Endothelial cell of umbilical vein (primary cell): Measurements from ENCODE around the gene TBC1D21. TPM values are rescaled to one million over a fixed set of nuclear protein-coding genes. Genes with fewer than 3 reads are reported as not detected.

Experiments
- BruUV-seq: library from RNA; stranded (reverse); fragments of 400-500 nt; replicated peaks from 2 replicates; lab custom pipeline; 2021; lab: Mats Ljungman, UMichigan
- CTCF ChIA-PET: fragments of 300-600, 350-600 bp; sonication (Branson Sonifier 250); formaldehyde crosslinking; loops from one replicate; lab custom pipeline; 2021; ENCODE audit warnings: antibody characterized with exemption, inconsistent platforms; lab: Charles Lee
- POLR2A ChIA-PET: fragments of 300-600, 350-600 bp; sonication (Branson Sonifier 250); formaldehyde crosslinking; loops from one replicate; lab custom pipeline; 2021; ENCODE audit warnings: antibody characterized with exemption, inconsistent platforms; lab: Charles Lee
- DNase-seq: peaks from one replicate; pipeline ENCODE4 v3.0.0-alpha.2; 2011; ENCODE audit warnings: low read depth, low spot score
- FAIRE-seq: peaks from 2 replicates; lab custom pipeline; 2011; peaks lifted over from hg19 to GRCh38; lab: Jason Lieb, UNC
- H2AFZ ChIP-seq: 2 replicates; pipeline ENCODE4 v1.6.0; 2012; ENCODE audit warnings: low read depth, low read length, control low read depth, inconsistent platforms
- H3K27ac ChIP-seq: 2 replicates; pipeline ENCODE4 v1.5.1; 2011; ENCODE audit warnings: low read depth, mild to moderate bottlenecking, control low read depth, low read length, moderate library complexity; ENCODE audit not compliant: insufficient read depth
- H3K27me3 ChIP-seq, 2 experiments: 2 replicates each; pipeline versions ENCODE4 v1.6.0 to v1.6.1; 2011; ENCODE audit warnings: low read length in 2 of 2, mixed read lengths in 1 of 2; ENCODE audit not compliant: control insufficient read depth in 2 of 2, insufficient read depth in 2 of 2
- H3K36me3 ChIP-seq, 2 experiments: 2 replicates in 1 of 2; 3 replicates in 1 of 2; pipeline ENCODE4 v1.5.1; 2011; ENCODE audit warnings: low read length in 2 of 2, mild to moderate bottlenecking in 1 of 2, moderate library complexity in 1 of 2; ENCODE audit not compliant: control insufficient read depth in 2 of 2, insufficient read depth in 2 of 2; ENCODE audit errors: extremely low read depth in 1 of 2
- H3K4me1 ChIP-seq: 3 replicates; pipeline ENCODE4 v1.5.1; 2011; ENCODE audit warnings: mild to moderate bottlenecking, low read length; ENCODE audit not compliant: control insufficient read depth, insufficient read depth; ENCODE audit errors: extremely low read depth
- H3K4me2 ChIP-seq: 2 replicates; pipeline ENCODE4 v1.6.1; 2011; ENCODE audit warnings: low read length, control low read depth, mixed read lengths; ENCODE audit not compliant: insufficient read depth
- H3K4me3 ChIP-seq, 3 experiments: fragments of 200-600 bp in 1 of 3; sonication (generic), shearing (Covaris generic) in 1 of 3; replicated peaks in 1 of 3; 2 replicates each; pipeline ENCODE4 v1.5.1; 2011 to 2016; ENCODE audit warnings: control low read depth in 3 of 3, low read length in 3 of 3, mild to moderate bottlenecking in 2 of 3, inconsistent platforms in 1 of 3, low read depth in 1 of 3, moderate library complexity in 1 of 3; ENCODE audit not compliant: insufficient read depth in 1 of 3
- H3K79me2 ChIP-seq: 2 replicates; pipeline ENCODE4 v1.6.0; 2012; ENCODE audit warnings: low read length, inconsistent platforms; ENCODE audit not compliant: control insufficient read depth, insufficient read depth
- H3K9ac ChIP-seq: replicated peaks from 2 replicates; pipeline ENCODE3; 2011; ENCODE audit warnings: low read length, control low read depth; ENCODE audit not compliant: insufficient read depth; ENCODE audit errors: extremely low read depth
- H3K9me1 ChIP-seq: replicated peaks from 3 replicates; pipeline ENCODE4 v1.6.0; 2011; ENCODE audit warnings: mild to moderate bottlenecking, low read length; ENCODE audit not compliant: control insufficient read depth, insufficient read depth; ENCODE audit errors: extremely low read depth
- H3K9me3 ChIP-seq: replicated peaks from 2 replicates; pipeline ENCODE4 v1.5.1; 2012; ENCODE audit warnings: low read length, inconsistent platforms; ENCODE audit not compliant: control insufficient read depth, insufficient read depth
- H4K20me1 ChIP-seq: replicated peaks from 2 replicates; pipeline ENCODE3; 2011; ENCODE audit warnings: mild to moderate bottlenecking, low read length; ENCODE audit not compliant: control insufficient read depth, insufficient read depth; ENCODE audit errors: extremely low read depth
- EZH2 ChIP-seq: IDR thresholded peaks from 2 replicates; pipeline ENCODE4 v1.6.1; 2012; ENCODE audit warnings: borderline replicate concordance, low read depth, mild to moderate bottlenecking, moderate library complexity, low read length, inconsistent platforms; ENCODE audit not compliant: severe bottlenecking
- FOS ChIP-seq: IDR thresholded peaks from 2 replicates; pipeline ENCODE4 v1.6.1; 2011; ENCODE audit warnings: mild to moderate bottlenecking, low read length, moderate library complexity, borderline replicate concordance; ENCODE audit not compliant: insufficient read depth
- GATA2 ChIP-seq: IDR thresholded peaks from 2 replicates; pipeline ENCODE4 v1.7.0; 2011; ENCODE audit warnings: low read depth, mild to moderate bottlenecking, moderate library complexity, mixed read lengths, low read length; ENCODE audit not compliant: insufficient read length, insufficient read depth
- JUN ChIP-seq: IDR thresholded peaks from 2 replicates; pipeline ENCODE4 v1.6.1; 2011; ENCODE audit warnings: borderline replicate concordance, low read depth; ENCODE audit not compliant: insufficient read length, insufficient read depth
- MYC ChIP-seq: IDR thresholded peaks from one replicate; pipeline ENCODE4 v1.6.1; 2011; ENCODE audit warnings: mild to moderate bottlenecking, low read depth, low read length
- POLR2A ChIP-seq: IDR thresholded peaks from 2 replicates; pipeline ENCODE4 v1.6.1; 2012; ENCODE audit warnings: low read depth, mild to moderate bottlenecking, control low read depth, low read length
- POLR2AphosphoS5 ChIP-seq: IDR thresholded peaks from 2 replicates; pipeline ENCODE4 v1.6.1; 2012; ENCODE audit warnings: low read depth, mild to moderate bottlenecking, control low read depth, low read length, moderate library complexity; ENCODE audit not compliant: insufficient read depth
- dilution Hi-C: fragments of 300-500 bp; cut with MboI; formaldehyde crosslinking; loops from one replicate; pipeline ENCODE4 v1.15.0; 2019; ENCODE audit warnings: low sequenced_read_pairs; ENCODE audit not compliant: extremely low pct_ligation_motif_present
- intact Hi-C: fragments of 100-400 bp; cut with micrococcal nuclease; formaldehyde crosslinking; loops from one replicate; pipeline ENCODE4 v1.10.0; 2022
- polyA plus RNA-seq, 4 experiments: library from polyadenylated mRNA; depleted of rRNA in 3 of 4; stranded (reverse) in 3 of 4; unstranded in 1 of 4; fragments of >200 nt; gene quantifications; 2 replicates each; pipeline versions ENCODE4 v1.2.1 to v1.2.3, GENCODE V29; 2011 to 2012; ENCODE audit warnings: missing spikeins in 1 of 4
- total RNA-seq: library from RNA; stranded (reverse); gene quantifications from 2 replicates; pipeline ENCODE4 v1.2.3, GENCODE V29; 2021
- TF ChIP-seq, protein P1 (sequence below): IDR thresholded peaks from 2 replicates; pipeline ENCODE4 v1.6.1; 2011; ENCODE audit not compliant: insufficient read depth, insufficient read length
- TF ChIP-seq, protein P2 (sequence below), 2 donors: IDR thresholded peaks; 1 replicate in 1 of 2; 2 replicates in 1 of 2; pipeline ENCODE4 v1.5.1; 2011; ENCODE audit warnings: low read length in 2 of 2, mild to moderate bottlenecking in 2 of 2, moderate library complexity in 2 of 2, control low read depth in 1 of 2, inconsistent platforms in 1 of 2, low read depth in 1 of 2; ENCODE audit not compliant: insufficient read depth in 1 of 2; ENCODE audit errors: extremely low read depth in 1 of 2

The TBC1D21 gene
- total and polyA plus RNA-seq, 2 donors (not counting 3 experiments of a cell fraction or from before 2014, with no cell fraction given): not detected

DNA sequence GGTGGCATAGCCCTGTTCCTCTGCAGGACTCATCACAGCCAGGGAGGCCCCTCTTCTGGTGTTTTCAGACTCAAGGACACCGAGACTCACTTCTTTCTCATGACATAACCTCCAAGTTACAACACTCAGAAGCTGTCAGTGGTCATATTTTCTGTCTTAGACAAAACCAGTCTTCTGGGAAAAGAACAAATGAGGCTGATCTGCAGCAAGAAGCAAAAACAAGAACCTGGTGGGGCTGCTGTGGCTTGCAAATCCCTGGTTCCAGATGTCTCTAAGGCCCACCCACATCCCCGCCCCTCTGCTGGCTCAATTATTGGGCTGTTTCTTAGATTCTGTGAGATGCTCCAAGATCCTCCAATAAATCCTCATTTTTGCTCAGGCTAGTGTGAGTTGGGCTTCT lies 36.3 kb downstream of the TBC1D21 start:
- Histone ChIP-seq H3K9me3 (no peaks in the 10 kb centered on the region), H3K4me3 (no peak overlapping the region), H2AFZ (no peak overlapping the region), H3K79me2 (no peaks in the 10 kb centered on the region), H4K20me1 (no peaks in the 10 kb centered on the region), H3K36me3 (no peaks in the 10 kb centered on the region), H3K27ac (no peak overlapping the region), H3K9ac (no peak overlapping the region), H3K4me1 (no peaks in the 10 kb centered on the region), H3K27me3 (peaks cover 0 to 10% of the 10 kb centered on the region in 2 experiments), H3K4me2 (no peak overlapping the region), H3K9me1 (no peaks in the 10 kb centered on the region)
- ChIA-PET CTCF (interaction anchor here (0.7 to 13.7 kb wide), 11 partner anchors 9 to 668 kb away, joined by 3 to 239 read pairs (median 4); partner anchors contain the start of genes LOXL1 and TBC1D21), POLR2A (no interaction called here)
- FAIRE-seq (no peak), DNase-seq (no peak)
- no peak for TF ChIP-seq GATA2
- TF ChIP-seq POLR2A: no peak
- TF ChIP-seq, protein P1, sequence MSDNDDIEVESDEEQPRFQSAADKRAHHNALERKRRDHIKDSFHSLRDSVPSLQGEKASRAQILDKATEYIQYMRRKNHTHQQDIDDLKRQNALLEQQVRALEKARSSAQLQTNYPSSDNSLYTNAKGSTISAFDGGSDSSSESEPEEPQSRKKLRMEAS: no peak
- intact Hi-C loops (no loop called here), dilution Hi-C loops (no loop called here)
- BruUV-seq: no TSS peak

DNA sequence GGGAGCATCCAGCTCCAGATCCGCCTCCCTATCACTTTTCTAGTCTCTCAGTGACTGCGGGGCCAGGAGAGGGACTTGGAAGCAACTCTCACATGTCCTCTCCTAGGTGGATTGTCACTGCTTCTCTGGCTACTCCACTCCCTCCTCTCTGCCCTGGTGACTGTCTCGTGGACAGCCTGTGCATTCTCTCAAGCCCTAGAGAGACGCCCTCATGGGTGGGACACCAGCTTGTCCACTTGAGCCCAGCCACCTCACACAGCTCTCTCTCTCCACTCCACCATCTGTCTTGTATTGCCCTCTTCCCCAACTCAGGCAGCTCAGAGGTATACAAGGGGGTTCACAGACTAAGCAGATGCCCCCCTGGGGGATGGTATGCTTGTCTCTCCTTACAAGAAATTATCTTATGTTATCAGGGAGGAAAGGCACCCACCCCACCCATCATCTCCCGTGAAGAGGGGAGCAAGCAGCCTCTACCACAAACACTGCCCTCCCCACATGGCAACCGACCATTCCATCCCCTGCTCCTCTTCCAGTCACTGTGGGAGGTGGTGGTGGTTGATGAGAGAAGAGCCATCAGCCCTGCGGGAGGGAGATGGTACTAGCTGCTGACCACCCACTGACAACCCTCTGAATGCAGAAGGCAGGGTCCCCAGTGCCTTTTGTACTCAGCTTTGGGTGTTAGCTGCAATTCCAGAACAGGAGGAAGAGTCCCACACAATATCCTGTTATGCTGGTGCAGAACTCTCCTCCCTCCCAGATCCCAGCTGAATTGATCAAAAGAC lies 37.3 kb downstream of the TBC1D21 start:
- H3K36me3 ChIP-seq: no peaks in the 10 kb centered on the region
- no peak overlapping the region for H2AFZ ChIP-seq
- TF ChIP-seq JUN (no peak), FOS (no peak), MYC (no peak), POLR2A (no peak), EZH2 (no peak), POLR2AphosphoS5 (no peak), GATA2 (no peak)
- TF ChIP-seq, protein P2, sequence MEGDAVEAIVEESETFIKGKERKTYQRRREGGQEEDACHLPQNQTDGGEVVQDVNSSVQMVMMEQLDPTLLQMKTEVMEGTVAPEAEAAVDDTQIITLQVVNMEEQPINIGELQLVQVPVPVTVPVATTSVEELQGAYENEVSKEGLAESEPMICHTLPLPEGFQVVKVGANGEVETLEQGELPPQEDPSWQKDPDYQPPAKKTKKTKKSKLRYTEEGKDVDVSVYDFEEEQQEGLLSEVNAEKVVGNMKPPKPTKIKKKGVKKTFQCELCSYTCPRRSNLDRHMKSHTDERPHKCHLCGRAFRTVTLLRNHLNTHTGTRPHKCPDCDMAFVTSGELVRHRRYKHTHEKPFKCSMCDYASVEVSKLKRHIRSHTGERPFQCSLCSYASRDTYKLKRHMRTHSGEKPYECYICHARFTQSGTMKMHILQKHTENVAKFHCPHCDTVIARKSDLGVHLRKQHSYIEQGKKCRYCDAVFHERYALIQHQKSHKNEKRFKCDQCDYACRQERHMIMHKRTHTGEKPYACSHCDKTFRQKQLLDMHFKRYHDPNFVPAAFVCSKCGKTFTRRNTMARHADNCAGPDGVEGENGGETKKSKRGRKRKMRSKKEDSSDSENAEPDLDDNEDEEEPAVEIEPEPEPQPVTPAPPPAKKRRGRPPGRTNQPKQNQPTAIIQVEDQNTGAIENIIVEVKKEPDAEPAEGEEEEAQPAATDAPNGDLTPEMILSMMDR (IDR thresholded peaks at IDR 0.05; ENCODE audit: extremely low read depth in 1 of 2, insufficient read depth in 1 of 2, low read depth in 1 of 2, low read length in 2 of 2): no peak
- TF ChIP-seq, protein P1: no peak
- no peaks in the 10 kb centered on the region for H4K20me1 ChIP-seq
- intact Hi-C loops: no loop called here
- no peaks in the 10 kb centered on the region for H3K9me3 ChIP-seq
- H3K4me3 ChIP-seq: no peak overlapping the region
- DNase-seq: no peak
- no peaks in the 10 kb centered on the region for H3K9me1 ChIP-seq
- no peaks in the 10 kb centered on the region for H3K79me2 ChIP-seq
- H3K27me3 ChIP-seq: peaks cover 0 to 10% of the 10 kb centered on the region in 2 experiments
- POLR2A ChIA-PET: no interaction called here
- no peak overlapping the region for H3K4me2 ChIP-seq
- H3K9ac ChIP-seq: no peak overlapping the region
- no peak overlapping the region for H3K27ac ChIP-seq
- FAIRE-seq: no peak
- no TSS peak for BruUV-seq
- dilution Hi-C loops: no loop called here
- H3K4me1 ChIP-seq: no peaks in the 10 kb centered on the region
- CTCF ChIA-PET: interaction anchor here (0.7 to 13.7 kb wide), 7 partner anchors 10 to 40 kb away, joined by 3 to 239 read pairs (median 7); partner anchors contain the start of genes LOXL1 and TBC1D21
